GM18907 (cell line): ENCODE results near the gene TNFAIP8.

Experiments used
- ATAC-seq: cut with Tn5 transposase; IDR thresholded peaks from one replicate; pipeline ENCODE4 v1.9.1; 2021; ENCODE audit warnings: mild to moderate bottlenecking, moderate library complexity; ENCODE audit not compliant: unreplicated experiment

Gene TNFAIP8

GRCh38 chr5:119355685-119356611, at the start of gene TNFAIP8:
Gene TNFAIP8, plus strand, starts transcription at chr5:119356019. Its CDS starts 72 bp downstream, at chr5:119356091.
- ATAC-seq = peak; percentile 50

- ATAC-seq = no peak
Observed at GRCh38 chr5:119307170-119307569, 48.6 kb upstream of the TNFAIP8 start.

- peak; percentile 6 for ATAC-seq
Observed at GRCh38 chr5:119309326-119309725, 46.5 kb upstream of the TNFAIP8 start.

- no peak for ATAC-seq
Observed at GRCh38 chr5:119311688-119312087, 44.1 kb upstream of the TNFAIP8 start.

GRCh38 chr5:119312403-119312802, 43.4 kb upstream of the TNFAIP8 start:
- no peak for ATAC-seq

GRCh38 chr5:119313197-119313596, 42.6 kb upstream of the TNFAIP8 start:
- no peak for ATAC-seq

GRCh38 chr5:119313658-119314605, 41.9 kb upstream of the TNFAIP8 start:
- ATAC-seq = no peak

- ATAC-seq = peak; percentile 89
Observed at GRCh38 chr5:119315516-119315949, 40.3 kb upstream of the TNFAIP8 start.

- ATAC-seq = no peak
Observed at GRCh38 chr5:119316086-119316485, 39.7 kb upstream of the TNFAIP8 start.

- ATAC-seq = no peak
Observed at GRCh38 chr5:119316906-119317305, 38.9 kb upstream of the TNFAIP8 start.

GRCh38 chr5:119318256-119318894, 37.4 kb upstream of the TNFAIP8 start:
- peak; percentile 38 for ATAC-seq

GRCh38 chr5:119319401-119319800, 36.4 kb upstream of the TNFAIP8 start:
- no peak for ATAC-seq

GRCh38 chr5:119319890-119320289, 35.9 kb upstream of the TNFAIP8 start:
- no peak for ATAC-seq

GRCh38 chr5:119321569-119322311, 34.1 kb upstream of the TNFAIP8 start:
- ATAC-seq = no peak

- no peak for ATAC-seq
Observed at GRCh38 chr5:119322312-119322947, 33.4 kb upstream of the TNFAIP8 start.

GRCh38 chr5:119322948-119323537, 32.8 kb upstream of the TNFAIP8 start:
- no peak for ATAC-seq

GRCh38 chr5:119323601-119324000, 32.2 kb upstream of the TNFAIP8 start:
- no peak for ATAC-seq

- ATAC-seq = no peak
Observed at GRCh38 chr5:119324842-119325241, 31.0 kb upstream of the TNFAIP8 start.

- no peak for ATAC-seq
Observed at GRCh38 chr5:119327018-119327417, 28.8 kb upstream of the TNFAIP8 start.
